HEK293T (cell line): ENCODE data around the gene MYPOP.

ENCODE experiments used
- LEF1 ChIP-seq: fragments of 450-650 bp; IDR thresholded peaks from 2 replicates; pipeline ENCODE4 v1.6.1; 2017; ENCODE audit warnings: mild to moderate bottlenecking, borderline replicate concordance
- SP1 ChIP-seq: fragments of 450-650 bp; IDR thresholded peaks from 2 replicates; pipeline ENCODE4 v1.6.1; 2017
- ZNF384 ChIP-seq: fragments of 450-650 bp; IDR thresholded peaks from 2 replicates; pipeline ENCODE4 v1.6.1; 2016

DNA sequence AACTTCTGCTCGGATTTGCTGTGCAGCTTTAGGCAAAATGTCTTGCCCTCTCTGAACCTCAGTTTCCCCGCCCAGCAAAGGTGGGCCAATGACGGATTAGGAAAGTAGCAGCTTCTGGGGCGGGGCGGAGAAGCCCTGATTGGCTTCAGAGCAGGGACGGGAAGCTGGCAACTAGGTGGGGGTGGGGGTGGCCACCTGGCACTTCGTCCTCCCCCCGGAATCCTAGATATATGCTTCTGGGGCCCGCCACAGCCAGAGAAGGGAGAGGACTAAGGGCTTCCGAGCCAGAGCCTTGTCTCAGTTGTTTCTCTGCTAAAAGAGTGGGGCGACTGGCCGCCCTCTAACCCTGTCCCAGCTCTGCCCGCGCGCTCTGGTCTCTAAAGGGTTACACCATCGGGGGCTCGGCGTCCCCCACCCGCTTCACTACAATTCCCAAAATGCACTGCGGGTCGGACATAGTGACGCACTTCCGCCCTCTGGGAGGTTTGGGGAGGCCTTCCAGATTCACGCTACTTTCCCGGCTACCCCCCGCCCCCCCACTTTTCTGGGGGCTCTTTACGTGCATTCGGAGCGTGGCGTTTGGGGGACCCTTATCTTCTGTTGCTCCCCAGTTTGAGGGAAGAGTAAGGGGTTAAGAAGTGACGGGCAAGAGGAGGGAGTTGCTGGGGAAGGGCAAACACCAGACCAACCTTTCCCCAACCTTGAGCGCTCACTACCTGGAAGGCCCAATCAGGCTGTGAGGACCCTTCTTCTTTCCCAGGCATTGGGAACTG lies 15.8 kb downstream of the MYPOP start:
- TF ChIP-seq ZNF384 (no peak), SP1 (no peak), LEF1 (no peak)
